Spinal cord (tissue), 10 donors: ENCODE data around the gene FRMD1. TPM values are rescaled to one million over a fixed set of nuclear protein-coding genes. Genes with fewer than 3 reads are reported as not detected.

Source experiments
- DNase-seq, 6 donors: peaks; one replicate each; pipeline versions ENCODE4 v3.0.0 to v3.0.0-alpha.2; 2013 to 2015; ENCODE audit warnings: low spot score in 6 of 6, low read depth in 4 of 6
- H3K27ac ChIP-seq: one replicate; pipeline ENCODE4 v1.5.1; 2013; ENCODE audit warnings: low read depth, low read length, control low read depth
- H3K27me3 ChIP-seq: one replicate; pipeline ENCODE4 v1.6.1; 2013; ENCODE audit warnings: low read length; ENCODE audit not compliant: control insufficient read depth, insufficient read depth
- H3K36me3 ChIP-seq: one replicate; pipeline ENCODE4 v1.6.1; 2013; ENCODE audit warnings: low read length; ENCODE audit not compliant: control insufficient read depth, insufficient read depth
- H3K4me1 ChIP-seq: one replicate; pipeline ENCODE4 v1.6.1; 2013; ENCODE audit warnings: low read length; ENCODE audit not compliant: control insufficient read depth, insufficient read depth
- H3K4me3 ChIP-seq: one replicate; pipeline ENCODE4 v1.5.1; 2013; ENCODE audit warnings: low read depth, low read length, control low read depth
- H3K9me3 ChIP-seq: one replicate; pipeline ENCODE4 v1.6.1; 2013; ENCODE audit warnings: low read length; ENCODE audit not compliant: control insufficient read depth, insufficient read depth
- WGBS: methylation state at CpG from one replicate; pipeline ENCODE4 v1.1.5; 2013; ENCODE audit warnings: missing lambda C conversion rate; ENCODE audit not compliant: insufficient coverage; 5-methylcytosine and 5-hydroxymethylcytosine counted together
- polyA plus RNA-seq, 2 donors: library from polyadenylated mRNA; unstranded; fragments of 120-200 nt; gene quantifications; one replicate each; pipeline ENCODE4 v1.2.1, GENCODE V29; 2013; ENCODE audit not compliant: insufficient read length in 2 of 2
- total RNA-seq, 2 donors: library from RNA; depleted of rRNA in 1 of 2; stranded (reverse); fragments of 120-200 nt in 1 of 2; fragments of >200 nt in 1 of 2; gene quantifications; one replicate each; pipeline versions ENCODE4 v1.2.3 to v1.2.4, GENCODE V29; 2013 to 2014
- donor health status: healthy.

FRMD1 gene
- total and polyA plus RNA-seq, 4 donors, result 0.19 to 0.66 (median 0.48) TPM

GRCh38 chr6:168089186-168090063, 10.4 kb upstream of the FRMD1 start:
- 60% methylated on average over 34 of the region's 34 CpGs for WGBS

DNA sequence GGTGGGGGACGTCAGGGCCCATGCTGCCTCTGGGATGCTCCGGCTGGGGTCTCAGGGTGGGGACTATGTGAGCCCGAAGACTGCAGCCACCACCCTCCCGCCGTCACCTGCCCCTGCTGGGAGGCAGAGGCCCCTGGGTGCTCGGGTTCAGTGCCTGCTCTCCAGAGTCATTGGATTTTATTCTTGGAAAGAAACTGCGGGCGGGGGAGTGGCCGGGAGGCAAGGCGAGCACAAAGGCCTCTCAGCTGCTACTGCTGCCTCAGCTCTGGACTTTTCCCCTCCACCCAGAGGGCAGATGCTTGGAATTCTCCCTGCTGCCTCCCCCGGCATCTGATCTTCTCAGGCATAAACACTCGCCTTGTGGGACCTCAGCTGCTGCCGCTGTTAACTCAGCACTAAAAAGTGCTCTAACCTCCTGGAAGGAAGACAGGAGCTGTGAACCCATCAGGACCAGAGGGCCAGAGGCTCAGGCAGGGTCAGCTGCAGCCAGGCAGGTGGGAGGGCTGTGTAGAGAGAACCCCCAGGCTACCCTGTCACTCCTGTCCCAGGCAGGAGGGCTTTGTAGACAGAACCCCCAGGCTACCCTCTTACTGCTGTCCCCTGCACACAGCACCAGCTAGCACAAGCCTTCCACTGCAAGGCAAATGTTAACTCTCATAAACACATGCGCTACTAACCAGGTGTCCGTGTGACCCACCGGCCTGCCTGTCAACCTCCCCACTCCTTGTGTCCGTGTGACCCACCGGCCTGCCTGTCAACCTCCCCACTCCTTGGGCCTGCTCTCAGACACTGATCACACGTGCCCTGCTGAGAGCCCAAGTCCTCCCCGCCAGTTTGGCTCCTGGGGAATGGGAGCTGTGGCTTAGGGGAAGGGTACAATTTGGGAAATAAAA, 9.4 kb upstream of the FRMD1 start:
- WGBS, result 31% methylated on average over 16 of the region's 20 CpGs
- peaks cover 41% of the 10 kb centered on the region for H3K4me1 ChIP-seq
- H3K4me3 ChIP-seq, result no peak overlapping the region
- peak overlapping the region; percentile 91 for H3K27ac ChIP-seq
- DNase-seq, result peak in 4 of 6 donors; percentile 20 to 88 (median 38)
- no peaks in the 10 kb centered on the region for H3K9me3 ChIP-seq
- H3K27me3 ChIP-seq, result no peaks in the 10 kb centered on the region
- no peaks in the 10 kb centered on the region for H3K36me3 ChIP-seq

More at GRCh38 chr6:168089186-168090063, 10.4 kb upstream of the FRMD1 start:
- Histone ChIP-seq H3K27me3 (no peaks in the 10 kb centered on the region), H3K9me3 (no peaks in the 10 kb centered on the region), H3K4me1 (peaks cover 39% of the 10 kb centered on the region), H3K36me3 (no peaks in the 10 kb centered on the region), H3K27ac (peak overlapping the region; percentile 91), H3K4me3 (no peak overlapping the region)
- DNase-seq, result no peak

- Histone ChIP-seq H3K27me3 (no peaks in the 10 kb centered on the region), H3K9me3 (no peaks in the 10 kb centered on the region), H3K36me3 (no peaks in the 10 kb centered on the region), H3K4me3 (no peak overlapping the region), H3K4me1 (peaks cover 49% of the 10 kb centered on the region), H3K27ac (peak overlapping the region; percentile 91)
- no peak for DNase-seq
- 84% methylated on average over 17 of the region's 25 CpGs for WGBS
Observed at GRCh38 chr6:168087436-168088160, 8.6 kb upstream of the FRMD1 start.

GRCh38 chr6:168086616-168087015, 7.6 kb upstream of the FRMD1 start:
- no peak overlapping the region for H3K27ac ChIP-seq
- no peak overlapping the region for H3K4me3 ChIP-seq
- no peaks in the 10 kb centered on the region for H3K36me3 ChIP-seq
- no peak for DNase-seq
- no peaks in the 10 kb centered on the region for H3K9me3 ChIP-seq
- peaks cover 55% of the 10 kb centered on the region for H3K4me1 ChIP-seq
- H3K27me3 ChIP-seq, result no peaks in the 10 kb centered on the region
- 98% methylated on average over 10 of the region's 10 CpGs for WGBS

DNA sequence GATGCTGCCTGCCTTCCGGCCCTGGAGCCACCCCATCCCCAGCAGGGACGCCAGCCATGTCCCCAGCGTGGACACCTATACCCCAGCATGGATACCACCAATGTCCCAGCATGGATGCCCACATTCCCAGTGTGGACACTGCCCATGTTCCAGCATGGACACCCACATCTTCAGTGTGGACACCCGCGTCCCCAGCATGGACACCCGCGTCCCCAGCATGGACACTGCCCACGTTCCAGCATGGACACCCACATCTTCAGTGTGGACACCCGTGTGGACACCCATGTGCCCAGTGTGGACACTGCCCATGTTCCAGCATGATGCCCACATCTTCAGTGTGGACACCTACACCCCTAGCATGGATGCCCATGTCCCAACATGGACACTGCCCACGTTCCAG, 7.1 kb upstream of the FRMD1 start:
- Histone ChIP-seq H3K9me3 (no peaks in the 10 kb centered on the region), H3K4me3 (no peak overlapping the region), H3K4me1 (peaks cover 52% of the 10 kb centered on the region), H3K27me3 (no peaks in the 10 kb centered on the region), H3K27ac (no peak overlapping the region), H3K36me3 (no peaks in the 10 kb centered on the region)
- 94% methylated on average over 10 of the region's 10 CpGs for WGBS
- no peak for DNase-seq

DNA sequence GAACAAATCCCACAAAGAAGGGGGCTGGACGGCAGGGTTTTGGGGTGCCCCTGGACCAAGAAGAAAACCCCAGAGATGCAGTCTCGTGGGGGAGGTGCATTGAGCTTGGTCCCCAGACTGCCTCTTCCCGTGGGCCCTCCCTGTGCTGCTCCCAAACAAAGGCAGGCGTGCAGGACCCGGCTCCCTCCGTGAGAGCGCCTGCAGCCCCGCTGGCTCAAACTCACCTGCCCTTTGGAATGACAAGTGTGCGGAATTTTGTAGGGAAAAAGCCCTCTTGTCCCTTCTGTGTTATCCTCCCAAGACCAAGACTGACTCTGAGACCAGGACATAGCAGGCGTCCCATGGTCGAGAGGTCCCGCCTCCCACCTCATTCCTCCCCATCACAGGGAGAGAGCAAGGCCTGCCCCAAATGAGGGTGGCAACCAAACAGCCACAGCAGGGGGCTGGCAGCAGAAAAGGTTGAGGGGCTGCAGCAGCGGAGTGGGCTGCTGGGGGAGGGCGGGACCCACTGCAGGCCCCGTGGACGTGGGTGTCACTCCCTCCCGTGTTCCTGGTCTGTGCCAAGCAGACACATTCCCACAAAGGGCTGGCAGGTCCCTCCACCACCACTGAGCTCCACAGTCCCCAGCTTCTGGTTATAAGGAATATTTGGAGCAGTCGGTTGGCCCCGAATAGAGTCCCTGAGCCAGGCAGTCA, 5.6 kb upstream of the FRMD1 start:
- 83% methylated on average over 7 of the region's 19 CpGs for WGBS
- no peak for DNase-seq
- peaks cover 46% of the 10 kb centered on the region for H3K4me1 ChIP-seq
- no peak overlapping the region for H3K27ac ChIP-seq
- H3K4me3 ChIP-seq, result no peak overlapping the region
- no peaks in the 10 kb centered on the region for H3K9me3 ChIP-seq
- H3K27me3 ChIP-seq, result no peaks in the 10 kb centered on the region
- H3K36me3 ChIP-seq, result no peaks in the 10 kb centered on the region

DNA sequence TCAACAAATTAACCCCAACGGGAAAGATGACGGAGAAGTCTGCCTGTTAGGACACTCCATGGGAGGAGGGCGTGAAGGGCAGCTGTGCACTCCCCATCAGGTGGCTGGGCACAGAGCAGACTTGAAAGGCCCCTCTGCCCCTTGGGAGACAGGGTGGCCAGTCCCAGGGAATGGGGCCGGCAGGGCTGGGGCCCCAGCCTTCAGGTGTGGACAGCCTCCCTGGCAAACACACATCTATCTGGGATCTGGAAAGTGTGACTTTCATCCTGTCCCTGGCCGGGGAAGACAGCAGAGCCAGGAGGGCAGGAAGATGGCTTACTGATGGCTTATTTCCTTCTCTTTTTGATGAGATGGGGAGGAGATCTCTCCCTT, 4.5 kb upstream of the FRMD1 start:
- Histone ChIP-seq H3K4me1 (peaks cover 46% of the 10 kb centered on the region), H3K4me3 (no peak overlapping the region), H3K27me3 (no peaks in the 10 kb centered on the region), H3K27ac (no peak overlapping the region), H3K36me3 (no peaks in the 10 kb centered on the region), H3K9me3 (no peaks in the 10 kb centered on the region)
- DNase-seq, result no peak
- WGBS, result 58% methylated on average over 4 of the region's 5 CpGs

DNA sequence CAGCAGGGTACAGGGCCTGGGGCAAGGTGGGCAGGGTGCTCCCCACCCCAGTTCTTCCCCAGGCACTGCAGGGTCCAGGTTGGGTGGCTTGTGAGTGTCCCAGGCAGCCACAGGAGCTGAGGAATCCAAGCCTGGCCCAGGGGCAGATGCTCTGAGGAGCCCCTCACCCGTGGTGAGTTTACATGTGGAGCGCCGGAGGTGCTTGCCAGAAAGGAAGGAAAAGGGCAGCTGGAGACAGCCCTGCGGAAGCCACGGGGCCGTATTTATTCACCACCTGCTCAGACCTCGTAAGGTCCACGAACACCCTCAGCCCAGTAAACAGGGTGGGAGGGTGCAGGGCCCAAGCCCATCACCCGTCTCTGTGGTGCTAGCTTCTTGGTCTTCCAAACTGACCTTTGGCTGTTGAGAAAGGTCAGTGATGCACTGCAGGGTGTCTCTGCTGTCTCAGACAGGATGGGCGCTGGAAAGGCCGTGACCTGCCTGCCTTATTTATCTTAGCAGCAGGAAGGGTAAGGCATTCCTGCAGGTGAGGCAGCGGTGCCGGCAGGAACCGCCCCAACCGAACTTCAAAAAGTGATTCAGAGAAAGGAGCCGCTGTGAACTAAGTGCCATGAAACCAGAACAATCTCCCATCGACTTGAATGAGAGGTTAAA, 4.0 kb upstream of the FRMD1 start:
- H3K36me3 ChIP-seq, result no peaks in the 10 kb centered on the region
- H3K27ac ChIP-seq, result no peak overlapping the region
- peaks cover 45% of the 10 kb centered on the region for H3K4me1 ChIP-seq
- H3K4me3 ChIP-seq, result no peak overlapping the region
- no peaks in the 10 kb centered on the region for H3K9me3 ChIP-seq
- WGBS, result 62% methylated on average over 12 of the region's 17 CpGs
- no peak for DNase-seq
- no peaks in the 10 kb centered on the region for H3K27me3 ChIP-seq
